PC-3 (cell line): ENCODE measurements around the gene CAPZB. TPM values are rescaled to one million over a fixed set of nuclear protein-coding genes. Genes with fewer than 3 reads are reported as not detected.
A peak's percentile ranks its signal among the peaks of the same experiment; 100 is the strongest.

Experiments
- ATAC-seq: fragments of 200-7000 bp; cut with Tn5 transposase; 2 replicates; pipeline ENCODE4 v1.9.1; 2020; ENCODE audit warnings: mild to moderate bottlenecking, moderate library complexity
- BruUV-seq: library from RNA; stranded (reverse); fragments of 400-500 nt; replicated peaks from 2 replicates; lab custom pipeline; 2021; lab: Mats Ljungman, UMichigan
- CTCF ChIA-PET: fragments of 300-600 bp; sonication (Branson Sonifier 250); formaldehyde crosslinking; loops from one replicate; lab custom pipeline; 2022; ENCODE audit warnings: antibody characterized with exemption; lab: Charles Lee
- POLR2A ChIA-PET: fragments of 300-600 bp; sonication (Branson Sonifier 250); formaldehyde crosslinking; loops from one replicate; lab custom pipeline; 2022; ENCODE audit warnings: antibody characterized with exemption; ENCODE audit not compliant: unreplicated experiment; lab: Charles Lee
- DNase-seq: peaks from one replicate; pipeline ENCODE4 v3.0.0-alpha.2; 2015
- H2AFZ ChIP-seq: fragments of 300-600 bp; sonication (generic); 2 replicates; pipeline ENCODE4 v1.6.0; 2016; ENCODE audit warnings: antibody characterized with exemption, low read length
- H3F3A ChIP-seq: fragments of 300-600 bp; sonication (generic); one replicate; pipeline ENCODE4 v1.6.0; 2017; ENCODE audit warnings: antibody characterized with exemption, low read length, control low read depth, mild to moderate bottlenecking; ENCODE audit not compliant: unreplicated experiment
- H3K27ac ChIP-seq: fragments of 300-600 bp; sonication (generic); 2 replicates; pipeline ENCODE4 v1.5.1; 2016; ENCODE audit warnings: mild to moderate bottlenecking, low read length
- H3K27me3 ChIP-seq: fragments of 300-600 bp; sonication (generic); 2 replicates; pipeline ENCODE4 v1.6.1; 2016; ENCODE audit warnings: low read length, mixed read lengths
- H3K36me3 ChIP-seq: fragments of 300-600 bp; sonication (generic); 2 replicates; pipeline ENCODE4 v1.6.1; 2016; ENCODE audit warnings: low read depth, mixed run types, low read length, mixed read lengths
- H3K4me1 ChIP-seq: fragments of 300-600 bp; sonication (generic); 2 replicates; pipeline ENCODE4 v1.5.1; 2016; ENCODE audit warnings: low read length; ENCODE audit not compliant: insufficient read depth
- H3K4me2 ChIP-seq: fragments of 300-600 bp; sonication (generic); 2 replicates; pipeline ENCODE4 v1.6.0; 2016; ENCODE audit warnings: low read length
- H3K4me3 ChIP-seq: fragments of 300-600 bp; sonication (generic); 2 replicates; pipeline ENCODE4 v1.5.1; 2016; ENCODE audit warnings: mild to moderate bottlenecking, low read length, mixed read lengths
- H3K79me2 ChIP-seq: fragments of 300-600 bp; sonication (generic); 2 replicates; pipeline ENCODE4 v1.6.1; 2017; ENCODE audit warnings: low read length, mixed read lengths
- H3K9ac ChIP-seq: fragments of 300-600 bp; sonication (generic); 2 replicates; pipeline ENCODE4 v1.6.0; 2016; ENCODE audit warnings: mild to moderate bottlenecking, low read length
- H3K9me2 ChIP-seq: fragments of 300-600 bp; sonication (generic); replicated peaks from 2 replicates; pipeline ENCODE4 v1.6.1; 2016; ENCODE audit warnings: mixed run types, low read length, mixed read lengths
- H3K9me3 ChIP-seq: fragments of 300-600 bp; sonication (generic); 2 replicates; pipeline ENCODE4 v1.6.1; 2016; ENCODE audit warnings: low read length, mixed read lengths
- H4K20me1 ChIP-seq: fragments of 300-600 bp; sonication (generic); 2 replicates; pipeline ENCODE4 v1.6.1; 2016; ENCODE audit warnings: low read length, mixed read lengths
- CTCF ChIP-seq: fragments of 300-600 bp; sonication (generic); conservative IDR thresholded peaks from 2 replicates; pipeline ENCODE4 v1.5.1; 2017; ENCODE audit warnings: antibody characterized with exemption, low read depth, mild to moderate bottlenecking, low read length
- EZH2 ChIP-seq: fragments of 300-600 bp; sonication (generic); IDR thresholded peaks from one replicate; pipeline ENCODE4 v1.6.1; 2017; ENCODE audit warnings: antibody characterized with exemption, mild to moderate bottlenecking, low read length; ENCODE audit not compliant: unreplicated experiment
- intact Hi-C: fragments of 100-400 bp; cut with micrococcal nuclease; formaldehyde crosslinking; loops from 2 replicates; pipeline ENCODE4 v1.9.0; 2023
- total RNA-seq: library from RNA; depleted of rRNA; stranded (reverse); fragments of >200 nt; gene quantifications from 2 replicates; pipeline ENCODE4 v1.2.3, GENCODE V29; 2014

The CAPZB gene
- total RNA-seq, 1 experiment from 2014 or later: 86.7 TPM

GRCh38 chr1:19311931-19312781, 173.2 kb downstream of the CAPZB start, which contains the start of the genes AKR7A2 and SLC66A1:
TSS of gene AKR7A2 (minus strand) at chr1:19312144. CDS start at chr1:19312124, 20 bp downstream.
TSS of gene SLC66A1 (plus strand) at chr1:19312326. CDS start at chr1:19317678, 5,352 bp downstream.
- TF ChIP-seq EZH2 (no peak), CTCF (no peak)
- H3K4me3 ChIP-seq: peak within 1 kb of the TSS; percentile 94
- intact Hi-C loops: no loop called here
- POLR2A ChIA-PET: no interaction called here
- peaks cover 13% of the 10 kb centered on the region; the same call in 1 of the 2 replicates for H3K36me3 ChIP-seq
- H2AFZ ChIP-seq: peak within 1 kb of the TSS; percentile 89
- peak within 1 kb of the TSS; percentile 95 for H3K9ac ChIP-seq
- no TSS peak for BruUV-seq
- no peaks in the 10 kb centered on the region for H3K9me2 ChIP-seq
- H3K4me1 ChIP-seq: peaks cover 48% of the 10 kb centered on the region
- peak within 1 kb of the TSS; percentile 8 for H3K27ac ChIP-seq
- peak within 1 kb of the TSS; percentile 96 for H3K4me2 ChIP-seq
- peak; percentile 84 for ATAC-seq
- H3K9me3 ChIP-seq: no peaks in the 10 kb centered on the region
- H4K20me1 ChIP-seq: 0 out of 2 replicates have a peak, but pooled peaks cover 8% of the 10 kb centered on the region
- CTCF ChIA-PET: interaction anchor here (0.5 kb wide), 2 partner anchors 27 to 347 kb away, joined by 3 to 10 read pairs; no protein-coding TSS in a partner anchor
- H3K79me2 ChIP-seq: peaks cover 60% of the 10 kb centered on the region
- peak; percentile 94 for DNase-seq
- H3K27me3 ChIP-seq: no peaks in the 10 kb centered on the region
- no peaks in the 10 kb centered on the region for H3F3A ChIP-seq

GRCh38 chr1:19311503-19311930, 173.8 kb downstream of the CAPZB start:
- 0 out of 2 replicates have a peak, but pooled peaks cover 8% of the 10 kb centered on the region for H4K20me1 ChIP-seq
- ChIA-PET CTCF (no interaction called here), POLR2A (no interaction called here)
- no peaks in the 10 kb centered on the region for H3K27me3 ChIP-seq
- H3K4me2 ChIP-seq: peak overlapping the region; percentile 96
- ATAC-seq (peak; percentile 33), DNase-seq (no peak)
- no peak for TF ChIP-seq CTCF
- TF ChIP-seq EZH2: no peak
- H3F3A ChIP-seq: no peaks in the 10 kb centered on the region
- peak overlapping the region; percentile 95 for H3K9ac ChIP-seq
- no TSS peak for BruUV-seq
- peak overlapping the region; percentile 94 for H3K4me3 ChIP-seq
- H3K36me3 ChIP-seq: peaks cover 19% of the 10 kb centered on the region; the same call in 1 of the 2 replicates
- no peaks in the 10 kb centered on the region for H3K9me2 ChIP-seq
- H3K79me2 ChIP-seq: peaks cover 60% of the 10 kb centered on the region
- intact Hi-C loops: no loop called here
- peak overlapping the region; percentile 89 for H2AFZ ChIP-seq
- H3K27ac ChIP-seq: no peak overlapping the region
- no peaks in the 10 kb centered on the region for H3K9me3 ChIP-seq
- H3K4me1 ChIP-seq: peaks cover 48% of the 10 kb centered on the region
